Measurements from ENCODE around the gene FBN3.

DNA sequence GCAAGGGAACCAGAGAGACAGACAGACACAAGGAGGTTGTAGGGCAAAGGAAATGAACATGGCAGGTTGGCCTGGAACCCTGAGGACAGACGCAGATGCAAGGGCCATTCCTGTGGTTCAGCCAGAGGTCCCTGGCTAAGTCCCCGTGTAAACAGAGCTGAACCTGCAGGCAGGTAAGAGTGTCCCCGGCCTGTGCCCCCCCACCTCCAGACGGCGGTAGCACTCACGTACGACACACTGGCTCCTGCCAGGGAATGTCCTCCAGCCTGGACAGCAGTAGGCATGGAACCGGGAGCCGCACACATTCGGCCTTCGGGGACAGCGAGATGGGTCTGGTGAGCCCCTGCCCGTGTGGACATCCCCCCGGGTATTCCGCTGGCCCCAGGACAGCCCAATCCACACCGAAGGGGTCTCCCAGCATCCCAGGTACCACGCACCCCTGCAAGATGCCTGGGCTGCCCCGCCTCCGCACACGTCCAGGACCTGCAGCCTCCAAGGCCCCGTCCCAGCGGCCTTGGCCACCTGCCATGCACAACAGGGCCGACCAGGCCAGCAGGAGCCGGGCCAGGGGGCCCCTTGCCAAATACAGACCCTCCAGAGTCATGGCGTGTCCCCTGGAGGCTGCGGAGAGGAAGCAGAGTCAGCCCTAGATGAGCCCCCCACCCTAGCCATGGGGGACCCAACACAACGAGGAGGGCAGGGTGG lies 2.4 kb downstream of the FBN3 start:
- TF ChIP-seq, protein P1, sequence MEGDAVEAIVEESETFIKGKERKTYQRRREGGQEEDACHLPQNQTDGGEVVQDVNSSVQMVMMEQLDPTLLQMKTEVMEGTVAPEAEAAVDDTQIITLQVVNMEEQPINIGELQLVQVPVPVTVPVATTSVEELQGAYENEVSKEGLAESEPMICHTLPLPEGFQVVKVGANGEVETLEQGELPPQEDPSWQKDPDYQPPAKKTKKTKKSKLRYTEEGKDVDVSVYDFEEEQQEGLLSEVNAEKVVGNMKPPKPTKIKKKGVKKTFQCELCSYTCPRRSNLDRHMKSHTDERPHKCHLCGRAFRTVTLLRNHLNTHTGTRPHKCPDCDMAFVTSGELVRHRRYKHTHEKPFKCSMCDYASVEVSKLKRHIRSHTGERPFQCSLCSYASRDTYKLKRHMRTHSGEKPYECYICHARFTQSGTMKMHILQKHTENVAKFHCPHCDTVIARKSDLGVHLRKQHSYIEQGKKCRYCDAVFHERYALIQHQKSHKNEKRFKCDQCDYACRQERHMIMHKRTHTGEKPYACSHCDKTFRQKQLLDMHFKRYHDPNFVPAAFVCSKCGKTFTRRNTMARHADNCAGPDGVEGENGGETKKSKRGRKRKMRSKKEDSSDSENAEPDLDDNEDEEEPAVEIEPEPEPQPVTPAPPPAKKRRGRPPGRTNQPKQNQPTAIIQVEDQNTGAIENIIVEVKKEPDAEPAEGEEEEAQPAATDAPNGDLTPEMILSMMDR (IDR thresholded peaks at IDR 0.05) = no peak
- TF ChIP-seq POLR2AphosphoS5 (IDR thresholded peaks at IDR 0.05) = no peak
